Measurements from ENCODE around the gene FAM227B. TPM values are rescaled to one million over a fixed set of nuclear protein-coding genes. Genes with fewer than 3 reads are reported as not detected.

The FAM227B gene
- total RNA-seq, 2 donors from 2014 or later, result 8.3 to 12.9 TPM

DNA sequence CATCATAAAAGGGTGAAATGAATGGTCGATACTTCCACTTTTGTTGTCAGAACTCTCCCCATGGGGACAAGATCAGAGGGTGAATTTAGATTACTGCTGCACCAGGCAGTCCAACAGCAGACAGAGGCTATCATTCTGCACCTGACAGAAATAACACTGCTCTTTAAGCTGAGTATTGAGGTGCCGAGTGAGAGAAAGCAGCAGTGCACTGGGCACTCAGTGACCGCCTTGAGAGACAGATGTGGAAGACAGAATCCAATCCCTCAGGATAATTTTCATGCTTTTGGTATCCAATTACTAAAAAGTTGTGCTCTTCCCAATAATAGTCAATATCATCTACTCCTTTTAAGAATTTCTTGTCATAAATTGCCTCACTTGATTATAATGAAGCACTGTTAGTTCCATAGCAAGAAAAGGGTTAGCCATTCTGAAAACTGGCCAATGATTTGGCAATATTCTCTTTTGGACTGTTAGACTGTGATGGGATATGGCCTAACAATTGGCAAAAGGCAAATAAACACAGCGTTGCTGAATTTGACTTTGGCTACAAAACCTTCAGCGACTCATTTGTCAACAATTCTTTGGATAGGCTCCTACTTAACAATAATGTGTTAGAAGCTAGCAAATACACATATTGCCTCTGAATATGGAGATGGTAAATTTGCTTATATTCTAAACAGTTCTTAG, 192.1 kb downstream of the FAM227B start:
- no peaks in the 10 kb centered on the region for H3K9me3 ChIP-seq
- intact Hi-C loops (cut with DNase I), result loop anchor here (5.0 to 10.0 kb wide), 4 partner anchors 46 to 574 kb away; partner anchors contain the start of genes DTWD1, FAM227B and SECISBP2L
- no peaks in the 10 kb centered on the region for H3K4me1 ChIP-seq (replicated peaks)
- H3K27ac ChIP-seq, result no peak overlapping the region
- 55% methylated on average over 5 of the region's 5 CpGs for WGBS
- no peaks in the 10 kb centered on the region for H3K27me3 ChIP-seq (replicated peaks; ENCODE audit: insufficient read depth)
- no peaks in the 10 kb centered on the region for H3K36me3 ChIP-seq
- H3K4me3 ChIP-seq, result no peak overlapping the region
- DNase-seq (ENCODE audit: low spot score), result no peak
- TF ChIP-seq POLR2AphosphoS5 (IDR thresholded peaks at IDR 0.05) (no peak), POLR2A (IDR thresholded peaks at IDR 0.05) (no peak)
- TF ChIP-seq, protein P1, sequence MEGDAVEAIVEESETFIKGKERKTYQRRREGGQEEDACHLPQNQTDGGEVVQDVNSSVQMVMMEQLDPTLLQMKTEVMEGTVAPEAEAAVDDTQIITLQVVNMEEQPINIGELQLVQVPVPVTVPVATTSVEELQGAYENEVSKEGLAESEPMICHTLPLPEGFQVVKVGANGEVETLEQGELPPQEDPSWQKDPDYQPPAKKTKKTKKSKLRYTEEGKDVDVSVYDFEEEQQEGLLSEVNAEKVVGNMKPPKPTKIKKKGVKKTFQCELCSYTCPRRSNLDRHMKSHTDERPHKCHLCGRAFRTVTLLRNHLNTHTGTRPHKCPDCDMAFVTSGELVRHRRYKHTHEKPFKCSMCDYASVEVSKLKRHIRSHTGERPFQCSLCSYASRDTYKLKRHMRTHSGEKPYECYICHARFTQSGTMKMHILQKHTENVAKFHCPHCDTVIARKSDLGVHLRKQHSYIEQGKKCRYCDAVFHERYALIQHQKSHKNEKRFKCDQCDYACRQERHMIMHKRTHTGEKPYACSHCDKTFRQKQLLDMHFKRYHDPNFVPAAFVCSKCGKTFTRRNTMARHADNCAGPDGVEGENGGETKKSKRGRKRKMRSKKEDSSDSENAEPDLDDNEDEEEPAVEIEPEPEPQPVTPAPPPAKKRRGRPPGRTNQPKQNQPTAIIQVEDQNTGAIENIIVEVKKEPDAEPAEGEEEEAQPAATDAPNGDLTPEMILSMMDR (IDR thresholded peaks at IDR 0.05), result no peak

DNA sequence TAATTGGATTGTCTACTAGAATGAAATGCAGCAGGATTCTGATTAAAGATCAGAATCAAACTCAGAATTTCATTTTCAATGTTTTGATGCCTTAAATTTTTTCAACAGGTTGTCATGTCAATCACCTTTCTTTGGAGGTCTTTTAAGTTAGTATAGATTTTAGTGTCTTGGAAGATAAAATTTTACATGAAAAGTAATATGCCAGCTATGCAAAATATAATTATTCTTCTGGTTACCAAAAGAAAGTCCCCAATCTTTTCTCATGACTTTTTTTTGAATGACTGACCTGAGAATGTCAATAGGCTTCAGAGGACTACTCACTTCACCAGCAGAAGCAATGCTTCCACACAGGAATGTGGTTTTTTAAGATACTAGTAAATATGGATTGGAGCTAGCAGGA, 193.2 kb downstream of the FAM227B start:
- DNase-seq (ENCODE audit: low spot score), result no peak
- H3K27me3 ChIP-seq (replicated peaks; ENCODE audit: insufficient read depth), result no peaks in the 10 kb centered on the region
- TF ChIP-seq, protein P1 (IDR thresholded peaks at IDR 0.05), result no peak
- TF ChIP-seq POLR2A (IDR thresholded peaks at IDR 0.05) (no peak), POLR2AphosphoS5 (IDR thresholded peaks at IDR 0.05) (no peak)
- H3K36me3 ChIP-seq, result no peaks in the 10 kb centered on the region
- H3K9me3 ChIP-seq, result no peaks in the 10 kb centered on the region
- no peaks in the 10 kb centered on the region for H3K4me1 ChIP-seq (replicated peaks)
- intact Hi-C loops (cut with DNase I), result loop anchor here (5.0 to 10.0 kb wide), 4 partner anchors 47 to 575 kb away; partner anchors contain the start of genes DTWD1, FAM227B and SECISBP2L
- H3K27ac ChIP-seq, result no peak overlapping the region
- no peak overlapping the region for H3K4me3 ChIP-seq

DNA sequence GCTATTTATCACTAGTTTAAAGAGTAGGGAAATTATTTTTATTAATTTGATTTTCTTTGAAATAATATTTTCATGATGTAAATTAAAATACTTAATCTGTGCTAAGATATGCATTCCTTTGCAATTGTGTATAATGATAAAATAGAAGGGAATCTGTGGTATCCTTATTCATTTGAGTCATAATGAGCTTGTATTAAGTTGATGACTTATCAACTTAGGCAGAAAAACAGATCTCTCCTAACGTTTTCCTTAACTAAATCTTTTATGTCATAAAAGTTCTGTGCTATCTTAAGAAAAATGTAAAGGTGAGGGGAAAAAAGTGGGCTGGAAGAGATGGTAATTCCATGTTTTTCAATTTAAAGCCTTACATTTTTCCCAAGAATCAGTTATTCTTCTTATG, 195.7 kb downstream of the FAM227B start:
- H3K27ac ChIP-seq, result no peak overlapping the region

DNA sequence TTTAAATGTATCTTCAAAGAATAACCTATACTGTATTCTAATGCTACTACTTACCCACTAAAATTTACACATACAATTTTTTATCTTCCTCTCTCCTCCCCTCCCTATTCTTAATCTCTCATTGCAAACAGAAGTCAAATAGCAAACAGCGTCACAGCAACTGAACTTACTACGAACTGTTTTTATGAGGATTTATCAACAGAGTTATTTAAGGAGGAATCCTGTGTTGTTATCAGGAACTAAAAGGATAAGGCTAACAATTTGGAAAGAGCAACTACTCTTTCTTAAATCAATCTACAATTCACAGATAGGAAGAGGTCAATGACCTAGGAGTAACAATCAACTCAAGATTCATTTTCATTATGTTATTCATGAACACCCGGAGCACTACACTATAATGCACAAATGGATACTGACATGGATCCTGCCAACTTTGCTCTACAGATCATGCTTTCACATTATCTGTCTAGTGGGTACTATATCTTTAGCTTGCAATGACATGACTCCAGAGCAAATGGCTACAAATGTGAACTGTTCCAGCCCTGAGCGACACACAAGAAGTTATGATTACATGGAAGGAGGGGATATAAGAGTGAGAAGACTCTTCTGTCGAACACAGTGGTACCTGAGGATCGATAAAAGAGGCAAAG, 196.6 kb downstream of the FAM227B start:
- no peak for DNase-seq (ENCODE audit: low spot score)
- Histone ChIP-seq H3K36me3 (no peaks in the 10 kb centered on the region), H3K4me1 (replicated peaks) (no peaks in the 10 kb centered on the region), H3K27ac (peak overlapping the region; percentile 42 to 54), H3K4me3 (peak overlapping the region; percentile 16 to 21), H3K27me3 (replicated peaks; ENCODE audit: insufficient read depth) (no peaks in the 10 kb centered on the region), H3K9me3 (no peaks in the 10 kb centered on the region)
- TF ChIP-seq, protein P1 (IDR thresholded peaks at IDR 0.05), result no peak
- intact Hi-C loops (cut with DNase I), result loop anchor here (2.0 to 10.0 kb wide), 4 partner anchors 51 to 478 kb away; partner anchors contain the start of gene SECISBP2L
- 55% methylated on average over 6 of the region's 6 CpGs for WGBS

More for the DNA sequence above, 195.7 kb downstream of the FAM227B start:
- Histone ChIP-seq H3K9me3 (no peaks in the 10 kb centered on the region), H3K4me3 (peak overlapping the region; percentile 16 to 21), H3K27me3 (replicated peaks; ENCODE audit: insufficient read depth) (no peaks in the 10 kb centered on the region), H3K4me1 (replicated peaks) (no peaks in the 10 kb centered on the region), H3K36me3 (no peaks in the 10 kb centered on the region)
- TF ChIP-seq, protein P1 (IDR thresholded peaks at IDR 0.05), result no peak
- TF ChIP-seq POLR2A (IDR thresholded peaks at IDR 0.05) (no peak), POLR2AphosphoS5 (IDR thresholded peaks at IDR 0.05) (no peak)
- intact Hi-C loops (cut with DNase I), result loop anchor here (5.0 to 10.0 kb wide), 5 partner anchors 50 to 577 kb away; partner anchors contain the start of genes DTWD1, FAM227B and SECISBP2L
- 37% methylated on average over 1 of the region's 1 CpG for WGBS
- DNase-seq (ENCODE audit: low spot score), result no peak
